Measurements from ENCODE around the gene FGR.

Gene FGR

DNA sequence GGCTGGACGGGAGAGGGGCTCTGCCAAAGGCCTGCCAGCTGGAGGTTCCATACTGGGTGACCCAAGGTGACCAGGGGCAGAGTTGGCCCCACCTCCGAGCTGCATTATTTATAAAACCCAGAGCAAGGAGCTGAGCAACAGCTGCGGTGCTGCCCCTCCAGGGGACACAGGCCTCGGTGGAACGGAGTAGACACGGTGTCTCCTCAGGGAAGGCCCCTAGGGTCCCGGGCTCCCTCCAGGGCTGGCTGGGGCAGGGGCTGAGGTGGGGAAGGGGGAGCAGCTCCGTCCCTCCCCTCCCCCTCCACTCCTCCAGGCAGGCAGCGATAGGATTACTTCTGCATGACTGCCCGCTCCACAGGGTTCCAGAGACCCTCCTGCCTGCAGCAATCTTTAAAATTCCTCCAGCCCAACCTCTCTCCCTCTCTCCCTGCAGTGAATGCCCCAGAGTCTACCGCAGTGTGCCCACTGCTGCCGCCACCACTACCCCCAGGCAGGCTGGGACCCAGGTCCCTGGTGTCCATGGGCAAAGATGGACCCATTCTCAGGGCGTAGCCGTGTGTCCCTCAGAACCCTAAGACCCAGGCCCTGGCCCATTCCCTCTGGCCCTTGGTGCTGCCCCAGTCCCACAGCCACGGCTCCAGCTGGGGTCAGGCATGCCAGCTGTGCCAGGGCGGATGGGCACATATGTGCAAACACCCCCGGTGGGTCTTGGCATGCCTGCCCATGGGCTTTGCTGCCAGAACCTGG is 41.9 kb downstream of the FGR start:
- DNase-seq (ENCODE audit: low read depth, low spot score): no peak
- H3K4me3 ChIP-seq (ENCODE audit: low read depth, low read length): no peak overlapping the region
- in situ Hi-C loops (cut with HindIII; ENCODE audit: low sequenced_read_pairs): no loop called here
- TF ChIP-seq, protein P1, sequence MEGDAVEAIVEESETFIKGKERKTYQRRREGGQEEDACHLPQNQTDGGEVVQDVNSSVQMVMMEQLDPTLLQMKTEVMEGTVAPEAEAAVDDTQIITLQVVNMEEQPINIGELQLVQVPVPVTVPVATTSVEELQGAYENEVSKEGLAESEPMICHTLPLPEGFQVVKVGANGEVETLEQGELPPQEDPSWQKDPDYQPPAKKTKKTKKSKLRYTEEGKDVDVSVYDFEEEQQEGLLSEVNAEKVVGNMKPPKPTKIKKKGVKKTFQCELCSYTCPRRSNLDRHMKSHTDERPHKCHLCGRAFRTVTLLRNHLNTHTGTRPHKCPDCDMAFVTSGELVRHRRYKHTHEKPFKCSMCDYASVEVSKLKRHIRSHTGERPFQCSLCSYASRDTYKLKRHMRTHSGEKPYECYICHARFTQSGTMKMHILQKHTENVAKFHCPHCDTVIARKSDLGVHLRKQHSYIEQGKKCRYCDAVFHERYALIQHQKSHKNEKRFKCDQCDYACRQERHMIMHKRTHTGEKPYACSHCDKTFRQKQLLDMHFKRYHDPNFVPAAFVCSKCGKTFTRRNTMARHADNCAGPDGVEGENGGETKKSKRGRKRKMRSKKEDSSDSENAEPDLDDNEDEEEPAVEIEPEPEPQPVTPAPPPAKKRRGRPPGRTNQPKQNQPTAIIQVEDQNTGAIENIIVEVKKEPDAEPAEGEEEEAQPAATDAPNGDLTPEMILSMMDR (IDR thresholded peaks at IDR 0.05; ENCODE audit: low read depth, low read length): no peak

DNA sequence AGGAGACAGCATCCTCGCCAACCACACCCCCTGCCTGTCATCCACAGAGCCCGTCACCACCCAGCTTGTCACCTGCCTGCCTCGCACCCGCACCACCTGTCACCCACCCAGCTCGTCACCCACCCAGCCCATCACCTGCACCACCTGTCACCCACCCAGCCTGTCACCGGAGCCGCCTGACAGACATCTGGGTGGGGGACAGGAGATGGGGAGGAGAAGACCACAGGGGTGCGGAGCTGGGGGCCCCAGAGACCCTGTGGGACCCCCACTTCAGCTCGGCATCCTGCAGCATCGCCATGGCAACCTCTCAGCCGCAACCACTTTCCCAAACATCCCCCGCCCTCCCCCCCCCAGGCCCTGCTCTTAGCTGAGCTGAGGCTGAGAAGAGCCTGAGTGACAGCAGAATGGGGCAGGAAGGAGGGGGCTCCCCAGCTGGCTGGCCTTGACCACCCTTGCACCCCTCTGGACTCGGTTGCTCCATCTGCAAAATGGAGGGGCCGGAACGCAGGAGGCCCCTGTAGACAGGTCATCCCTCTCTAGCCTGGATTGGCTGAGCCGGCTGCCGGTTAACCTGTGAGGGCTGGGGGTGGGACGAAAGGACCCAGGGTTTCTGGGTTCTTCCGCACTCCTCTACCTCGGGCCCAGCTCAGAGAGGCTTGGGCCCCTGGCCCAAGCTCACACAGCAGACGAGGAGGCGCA is 42.6 kb downstream of the FGR start:
- TF ChIP-seq, protein P1 (IDR thresholded peaks at IDR 0.05; ENCODE audit: low read depth, low read length): no peak

DNA sequence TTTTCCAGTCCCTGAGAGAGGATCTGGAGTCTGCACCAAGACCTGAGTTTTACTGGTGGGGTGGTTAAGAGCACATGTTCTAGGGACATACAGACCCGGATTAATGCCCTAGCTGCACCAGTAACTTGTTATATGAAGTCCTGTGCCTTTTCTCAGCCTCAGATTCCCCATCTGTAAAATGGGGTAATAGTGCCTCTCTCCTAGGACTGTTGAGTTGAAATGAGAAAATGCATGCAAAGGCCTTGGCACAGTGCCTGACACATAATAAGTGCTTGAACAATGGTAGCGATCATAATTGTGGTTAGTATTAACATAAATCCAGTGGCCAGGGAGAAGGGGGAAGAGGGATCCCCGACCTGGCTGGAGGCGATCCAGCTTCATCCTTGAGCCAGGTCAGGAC is 43.4 kb downstream of the FGR start:
- in situ Hi-C loops (cut with HindIII; ENCODE audit: low sequenced_read_pairs): no loop called here
- TF ChIP-seq, protein P1 (IDR thresholded peaks at IDR 0.05; ENCODE audit: low read depth, low read length): no peak
- DNase-seq (ENCODE audit: low read depth, low spot score): no peak
- H3K4me3 ChIP-seq (ENCODE audit: low read depth, low read length): no peak overlapping the region

More for the DNA sequence above, 42.6 kb downstream of the FGR start:
- in situ Hi-C loops (cut with HindIII; ENCODE audit: low sequenced_read_pairs): no loop called here
- no peak overlapping the region for H3K4me3 ChIP-seq (ENCODE audit: low read depth, low read length)
- DNase-seq (ENCODE audit: low read depth, low spot score): no peak

DNA sequence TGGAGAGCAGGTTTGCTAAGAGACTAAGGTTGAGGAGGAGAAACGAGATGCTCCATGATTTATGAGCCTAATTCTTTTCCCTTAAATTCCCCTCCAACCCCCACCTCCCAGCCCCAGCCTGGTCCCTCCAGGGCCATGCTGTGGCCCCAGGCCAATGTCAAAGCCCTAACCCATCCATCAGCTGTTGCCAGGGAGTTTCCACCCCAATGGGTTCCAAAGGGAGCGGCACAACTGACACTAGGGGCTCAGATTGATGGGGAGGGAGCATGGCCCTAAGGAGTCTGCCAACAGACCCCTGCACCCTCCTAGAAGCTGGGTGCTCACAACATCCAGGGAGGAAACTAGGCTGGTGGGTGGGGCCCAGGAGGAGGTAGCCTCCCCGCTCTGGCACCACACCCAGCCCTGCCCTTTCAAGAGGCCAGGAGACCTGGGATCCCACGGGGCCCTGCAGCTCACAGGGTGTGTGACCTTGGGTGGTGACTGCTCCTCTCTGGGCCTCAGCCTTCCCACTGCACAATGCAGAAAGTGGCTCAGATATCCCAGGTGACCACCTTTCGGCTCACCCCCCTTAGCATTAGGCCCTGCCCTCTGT is 44.0 kb downstream of the FGR start:
- TF ChIP-seq, protein P1 (IDR thresholded peaks at IDR 0.05; ENCODE audit: low read depth, low read length): no peak
- in situ Hi-C loops (cut with HindIII; ENCODE audit: low sequenced_read_pairs): no loop called here
- no peak overlapping the region for H3K4me3 ChIP-seq (ENCODE audit: low read depth, low read length)
- DNase-seq (ENCODE audit: low read depth, low spot score): no peak

DNA sequence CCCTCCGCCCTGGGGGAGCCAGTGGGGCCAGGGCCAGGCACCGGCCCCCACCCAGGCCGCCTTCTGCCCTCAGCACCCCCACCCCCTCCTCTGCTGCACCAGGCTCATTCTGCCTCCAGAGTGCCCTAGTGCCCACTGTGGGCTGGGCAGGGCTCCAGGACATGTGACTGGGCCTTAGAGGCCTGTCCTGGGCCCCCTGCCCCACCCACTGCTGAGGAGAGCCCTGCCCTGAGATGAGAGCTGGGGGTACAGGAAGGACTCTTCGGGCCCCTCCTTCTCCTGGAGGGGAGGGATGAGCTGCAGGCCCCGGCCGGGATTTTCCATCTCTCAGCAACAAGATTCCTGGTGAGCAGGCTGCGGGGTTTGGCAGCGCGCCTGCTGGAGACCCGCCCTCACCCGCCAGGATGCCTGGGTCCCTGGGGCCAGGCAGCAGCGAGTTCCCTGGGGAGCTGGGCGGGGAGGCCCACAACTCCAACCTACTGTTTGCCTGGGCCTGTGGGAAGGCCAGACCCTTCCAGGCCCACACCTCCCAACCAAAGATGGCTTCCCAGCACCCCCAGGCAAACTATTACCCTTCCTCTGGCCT is 45.1 kb downstream of the FGR start:
- no peak overlapping the region for H3K4me3 ChIP-seq (ENCODE audit: low read depth, low read length)
- DNase-seq (ENCODE audit: low read depth, low spot score): peak; percentile 53
- TF ChIP-seq, protein P1 (IDR thresholded peaks at IDR 0.05; ENCODE audit: low read depth, low read length): no peak
- in situ Hi-C loops (cut with HindIII; ENCODE audit: low sequenced_read_pairs): no loop called here

DNA sequence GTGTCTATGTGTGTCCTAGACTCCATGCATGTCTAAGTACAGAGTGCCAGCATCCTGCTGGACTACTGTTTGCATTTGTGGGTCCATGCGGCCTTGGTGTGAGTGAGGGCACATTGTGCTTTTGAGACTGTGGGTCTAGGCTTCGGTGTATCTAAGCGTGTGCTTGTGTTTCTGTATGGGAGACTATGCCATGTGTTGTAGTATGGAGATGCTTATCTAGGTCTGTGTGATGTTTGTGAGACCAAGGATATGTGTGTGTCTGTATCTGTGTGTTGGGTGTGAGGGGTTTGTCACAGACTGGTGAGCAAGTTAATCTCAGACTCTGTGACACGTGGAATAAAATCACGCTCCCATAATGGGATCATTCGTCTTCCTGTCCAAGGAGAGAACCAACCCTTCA is 45.5 kb downstream of the FGR start:
- DNase-seq (ENCODE audit: low read depth, low spot score): no peak
- TF ChIP-seq, protein P1 (IDR thresholded peaks at IDR 0.05; ENCODE audit: low read depth, low read length): no peak
- in situ Hi-C loops (cut with HindIII; ENCODE audit: low sequenced_read_pairs): no loop called here
- no peak overlapping the region for H3K4me3 ChIP-seq (ENCODE audit: low read depth, low read length)
